H1 (cell line): ENCODE data around the gene UBASH3B. TPM values are rescaled to one million over a fixed set of nuclear protein-coding genes. Genes with fewer than 3 reads are reported as not detected.
A peak's percentile ranks its signal among the peaks of the same experiment; 100 is the strongest.

Source experiments
- CTCF ChIA-PET: fragments of 300-600 bp; sonication (Branson Sonifier 250); formaldehyde crosslinking; loops from one replicate; lab custom pipeline; 2021; ENCODE audit not compliant: partially characterized antibody; lab: Charles Lee
- POLR2A ChIA-PET: fragments of 300-600 bp; sonication (Branson Sonifier 250); formaldehyde crosslinking; loops from one replicate; lab custom pipeline; 2021; ENCODE audit warnings: inconsistent platforms; ENCODE audit not compliant: partially characterized antibody; lab: Charles Lee
- DNase-seq, 2 experiments: peaks; one replicate each; pipeline versions ENCODE4 v3.0.0 to v3.0.0-alpha.2; 2010 to 2022; ENCODE audit warnings: low spot score in 2 of 2, low read depth in 1 of 2, mixed read lengths in 1 of 2
- FAIRE-seq: peaks from 2 replicates; lab custom pipeline; 2011; peaks lifted over from hg19 to GRCh38; lab: Jason Lieb, UNC
- H2AFZ ChIP-seq: 2 replicates; pipeline ENCODE4 v1.8.1; 2012; ENCODE audit warnings: low read length, inconsistent platforms
- H2AK5ac ChIP-seq: 2 replicates; pipeline ENCODE4 v1.6.1; 2013; ENCODE audit warnings: low read depth, low read length
- H2BK120ac ChIP-seq: replicated peaks from 2 replicates; pipeline ENCODE3; 2013; ENCODE audit warnings: low read depth, low read length, inconsistent platforms
- H2BK12ac ChIP-seq: 2 replicates; pipeline ENCODE4 v1.6.1; 2013; ENCODE audit warnings: low read depth, low read length
- H2BK15ac ChIP-seq: 2 replicates; pipeline ENCODE4 v1.6.1; 2013; ENCODE audit warnings: low read length
- H2BK20ac ChIP-seq: 2 replicates; pipeline ENCODE4 v1.6.1; 2013; ENCODE audit warnings: low read length
- H2BK5ac ChIP-seq: 2 replicates; pipeline ENCODE4 v1.6.1; 2013; ENCODE audit warnings: low read depth, low read length
- H3K14ac ChIP-seq: 2 replicates; pipeline ENCODE4 v1.6.1; 2013; ENCODE audit warnings: inconsistent platforms; ENCODE audit not compliant: insufficient read length
- H3K18ac ChIP-seq: 2 replicates; pipeline ENCODE4 v1.6.1; 2013; ENCODE audit warnings: low read length; ENCODE audit errors: extremely low read depth
- H3K23ac ChIP-seq: 2 replicates; pipeline ENCODE4 v1.6.1; 2013; ENCODE audit warnings: inconsistent platforms; ENCODE audit not compliant: insufficient read length
- H3K23me2 ChIP-seq: 2 replicates; pipeline ENCODE4 v1.6.1; 2013; ENCODE audit warnings: low read depth, low read length
- H3K27ac ChIP-seq: 2 replicates; pipeline ENCODE4 v1.6.1; 2011; ENCODE audit warnings: low read depth, low read length, inconsistent platforms
- H3K27me3 ChIP-seq, 4 experiments: replicated peaks in 1 of 4; 1 replicate in 1 of 4; 2 replicates in 3 of 4; pipeline versions ENCODE4 v1.6.1 to v1.8.1; 2011 to 2013; ENCODE audit warnings: low read length in 3 of 4, mild to moderate bottlenecking in 3 of 4, inconsistent platforms in 2 of 4, mixed read lengths in 2 of 4, moderate library complexity in 1 of 4; ENCODE audit not compliant: control insufficient read depth in 3 of 4, insufficient read depth in 3 of 4; ENCODE audit errors: extremely low read depth in 1 of 4
- H3K36me3 ChIP-seq, 4 experiments: 2 replicates each; pipeline versions ENCODE4 v1.6.1 to v1.8.1; 2011 to 2013; ENCODE audit warnings: mild to moderate bottlenecking in 4 of 4, low read length in 3 of 4, moderate library complexity in 2 of 4, control low read depth in 1 of 4, inconsistent platforms in 1 of 4; ENCODE audit not compliant: insufficient read depth in 4 of 4, control insufficient read depth in 2 of 4
- H3K4ac ChIP-seq: replicated peaks from 2 replicates; pipeline ENCODE3; 2013; ENCODE audit warnings: low read length, low read depth, mixed read lengths, inconsistent platforms; ENCODE audit not compliant: insufficient read length
- H3K4me1 ChIP-seq, 4 experiments: replicated peaks in 1 of 4; 1 replicate in 1 of 4; 2 replicates in 3 of 4; pipeline versions ENCODE4 v1.6.1 to v1.8.1; 2011 to 2013; ENCODE audit warnings: low read length in 3 of 4, inconsistent platforms in 2 of 4, mixed read lengths in 1 of 4; ENCODE audit not compliant: insufficient read depth in 4 of 4, control insufficient read depth in 3 of 4
- H3K4me2 ChIP-seq, 2 experiments: 2 replicates each; pipeline versions ENCODE4 v1.6.1 to v1.8.1; 2011 to 2013; ENCODE audit warnings: low read depth in 2 of 2, low read length in 2 of 2, control low read depth in 1 of 2, inconsistent platforms in 1 of 2, mild to moderate bottlenecking in 1 of 2; ENCODE audit not compliant: insufficient read depth in 1 of 2
- H3K4me3 ChIP-seq, 4 experiments: fragments of 200-600, 300-600 bp in 1 of 4; sonication (generic), shearing (Covaris generic), sonication (Bioruptor Twin) in 1 of 4; 2 replicates each; pipeline versions ENCODE4 v1.5.1 to v1.8.1; 2011 to 2016; ENCODE audit warnings: low read length in 4 of 4, low read depth in 3 of 4, control low read depth in 2 of 4, inconsistent platforms in 2 of 4, mild to moderate bottlenecking in 2 of 4, mixed read lengths in 1 of 4, moderate library complexity in 1 of 4; ENCODE audit not compliant: insufficient read depth in 2 of 4; ENCODE audit errors: extremely low read depth in 1 of 4
- H3K56ac ChIP-seq: replicated peaks from 2 replicates; pipeline ENCODE3; 2013; ENCODE audit warnings: low read depth, mild to moderate bottlenecking, mixed read lengths, low read length, inconsistent platforms; ENCODE audit not compliant: insufficient read length
- H3K79me1 ChIP-seq: 2 replicates; pipeline ENCODE4 v1.6.1; 2013; ENCODE audit warnings: low read depth, low read length, control low read depth
- H3K79me2 ChIP-seq, 2 experiments: 2 replicates each; pipeline versions ENCODE4 v1.6.1 to v1.8.1; 2012 to 2013; ENCODE audit warnings: low read length in 2 of 2, mild to moderate bottlenecking in 2 of 2, inconsistent platforms in 1 of 2; ENCODE audit not compliant: insufficient read depth in 2 of 2, control insufficient read depth in 1 of 2
- H3K9ac ChIP-seq, 4 experiments: replicated peaks in 1 of 4; 1 replicate in 1 of 4; 2 replicates in 3 of 4; pipeline versions ENCODE4 v1.6.1 to v1.8.1; 2011 to 2013; ENCODE audit warnings: low read depth in 3 of 4, low read length in 3 of 4, control low read depth in 2 of 4, mild to moderate bottlenecking in 2 of 4, moderate library complexity in 2 of 4, inconsistent platforms in 1 of 4; ENCODE audit errors: extremely low read depth in 1 of 4
- H3K9me3 ChIP-seq, 2 experiments: 2 replicates each; pipeline versions ENCODE4 v1.6.1 to v1.8.1; 2012 to 2013; ENCODE audit warnings: mild to moderate bottlenecking in 2 of 2, moderate library complexity in 2 of 2, control low read depth in 1 of 2, inconsistent platforms in 1 of 2, low read depth in 1 of 2, low read length in 1 of 2, mixed read lengths in 1 of 2; ENCODE audit not compliant: insufficient read depth in 2 of 2
- H4K20me1 ChIP-seq, 2 experiments: replicated peaks in 1 of 2; 2 replicates each; pipeline versions ENCODE3 to v1.8.1; 2011 to 2013; ENCODE audit warnings: inconsistent platforms in 2 of 2, low read length in 2 of 2, mild to moderate bottlenecking in 1 of 2; ENCODE audit not compliant: insufficient read depth in 2 of 2, control insufficient read depth in 1 of 2
- H4K5ac ChIP-seq: 2 replicates; pipeline ENCODE4 v1.6.1; 2013; ENCODE audit warnings: low read length, low read depth, mixed read lengths, inconsistent platforms; ENCODE audit not compliant: insufficient read length
- H4K8ac ChIP-seq: 2 replicates; pipeline ENCODE4 v1.8.0; 2013; ENCODE audit warnings: mild to moderate bottlenecking, moderate library complexity, low read length, inconsistent platforms; ENCODE audit not compliant: insufficient read depth; ENCODE audit errors: extremely low read depth
- H4K91ac ChIP-seq: replicated peaks from 2 replicates; pipeline ENCODE3; 2013; ENCODE audit warnings: low read length, mixed read lengths, inconsistent platforms; ENCODE audit not compliant: insufficient read length
- BCL11A ChIP-seq, 2 experiments: IDR thresholded peaks; one replicate each; pipeline ENCODE4 v1.6.1; 2011; ENCODE audit warnings: low read depth in 2 of 2, low read length in 2 of 2, mild to moderate bottlenecking in 2 of 2
- KDM5A ChIP-seq: fragments of 200-600 bp; IDR thresholded peaks from 2 replicates; pipeline ENCODE4 v1.7.1; 2012; ENCODE audit warnings: mild to moderate bottlenecking, low read length, inconsistent platforms, mixed read lengths
- RAD21 ChIP-seq, 2 experiments: IDR thresholded peaks in 1 of 2; conservative IDR thresholded peaks in 1 of 2; 2 replicates each; pipeline ENCODE4 v1.6.1; 2011; ENCODE audit warnings: low read depth in 2 of 2, low read length in 2 of 2, improper control_type of control experiment in 1 of 2, inconsistent platforms in 1 of 2, mild to moderate bottlenecking in 1 of 2, moderate library complexity in 1 of 2
- SP4 ChIP-seq: IDR thresholded peaks from 2 replicates; pipeline ENCODE4 v1.6.1; 2012; ENCODE audit warnings: low read length, inconsistent platforms
- WGBS, 2 experiments: shearing (Covaris generic) in 1 of 2; methylation state at CpG; one replicate each; pipeline versions ENCODE4 v1.1.6 to v1.1.7; 2013 to 2015; ENCODE audit warnings: low lambda C conversion rate in 2 of 2, mixed read lengths in 2 of 2, inconsistent platforms in 1 of 2, low coverage in 1 of 2, missing lambda C conversion rate in 1 of 2; ENCODE audit not compliant: insufficient replicate concordance in 2 of 2, insufficient coverage in 1 of 2, insufficient read length in 1 of 2; ENCODE audit errors: extremely low coverage in 1 of 2, missing lambda C conversion rate in 1 of 2; 5-methylcytosine and 5-hydroxymethylcytosine counted together
- polyA plus RNA-seq, 7 experiments: library from polyadenylated mRNA; depleted of rRNA in 3 of 7; stranded (reverse) in 5 of 7; unstranded in 2 of 7; fragments of >200 nt in 5 of 7; fragments of 200-250 nt in 2 of 7; gene quantifications; 1 replicate in 5 of 7; 2 replicates in 1 of 7; 4 replicates in 1 of 7; pipeline versions ENCODE4 v1.2.1 to v1.2.3, GENCODE V29; 2011 to 2013; ENCODE audit warnings: missing spikeins in 2 of 7, mixed read lengths in 2 of 7
- total RNA-seq: library from RNA; stranded (reverse); fragmentation: NEBNext Ultra II Directional; extraction: Animal tissue kit (Norgen Biotek cat#: 25700); gene quantifications from 2 replicates; pipeline ENCODE4 v1.2.1, GENCODE V29; 2021
- TF ChIP-seq, protein P1 (sequence below): IDR thresholded peaks from 2 replicates; pipeline ENCODE4 v1.6.1; 2012; ENCODE audit warnings: low read length, inconsistent platforms
- TF ChIP-seq, protein P2 (sequence below): IDR thresholded peaks from 2 replicates; pipeline ENCODE4 v1.6.1; 2012; ENCODE audit warnings: inconsistent platforms

UBASH3B gene
- total and polyA plus RNA-seq, 2 of the 8 experiments (the other 6 are each of a cell fraction or from before 2014, with no cell fraction given) = 7.5 to 9.5 TPM

DNA sequence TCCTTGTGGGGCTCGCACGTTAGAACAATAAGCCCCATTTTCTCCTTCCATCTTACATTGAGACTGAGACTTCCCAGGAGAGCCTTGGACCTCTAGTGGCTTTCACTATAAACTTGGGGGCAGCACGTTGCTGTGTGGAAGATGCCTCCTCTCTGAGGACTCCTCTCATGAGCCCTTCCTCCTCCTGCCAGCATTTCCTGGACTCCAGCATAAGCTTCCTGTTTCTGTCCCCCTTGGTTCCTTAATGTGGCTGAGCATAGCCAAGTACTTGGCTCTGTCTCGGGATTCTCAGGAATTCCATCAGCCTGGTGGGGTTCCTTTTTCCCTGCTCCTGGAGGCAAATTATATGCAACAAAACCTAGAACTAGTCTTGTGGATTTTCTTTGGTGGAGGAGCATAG, 38.8 kb upstream of the UBASH3B start:
- 77% methylated on average over 4 of the region's 4 CpGs; no CpG with 5 or more reads in 1 of the 2 experiments for WGBS, 2 experiments
- no peaks in the 10 kb centered on the region for H3K27me3 ChIP-seq
- H3K4ac ChIP-seq = no peak overlapping the region
- no peak overlapping the region for H2AK5ac ChIP-seq
- no peaks in the 10 kb centered on the region for H3K23me2 ChIP-seq
- no peaks in the 10 kb centered on the region for H3K79me2 ChIP-seq
- H3K36me3 ChIP-seq = no peaks in the 10 kb centered on the region
- no peak overlapping the region for H3K9ac ChIP-seq
- DNase-seq (no peak), FAIRE-seq (peak; percentile 7)
- H3K27ac ChIP-seq = no peak overlapping the region
- peak overlapping the region; percentile 92; the same call in 1 of the 2 replicates for H2AFZ ChIP-seq
- no peak overlapping the region for H2BK20ac ChIP-seq
- no peak overlapping the region for H2BK15ac ChIP-seq
- H3K4me3 ChIP-seq = no peak overlapping the region
- H4K91ac ChIP-seq = no peak overlapping the region
- no peaks in the 10 kb centered on the region for H3K79me1 ChIP-seq
- ChIA-PET POLR2A (no interaction called here), CTCF (interaction anchor here (1.4 kb wide), 1 partner anchor 12 kb away, joined by 5 read pairs; no protein-coding TSS in a partner anchor)
- H3K56ac ChIP-seq = no peak overlapping the region
- no peak overlapping the region for H2BK120ac ChIP-seq
- H4K20me1 ChIP-seq = no peaks in the 10 kb centered on the region
- no peak overlapping the region for H2BK12ac ChIP-seq
- H4K8ac ChIP-seq = peak overlapping the region; percentile 14; the same call in 1 of the 2 replicates
- H3K4me1 ChIP-seq = no peaks in the 10 kb centered on the region
- H4K5ac ChIP-seq = no peak overlapping the region
- H3K14ac ChIP-seq = no peak overlapping the region
- no peak overlapping the region for H2BK5ac ChIP-seq
- no peak overlapping the region for H3K4me2 ChIP-seq
- H3K18ac ChIP-seq = no peak overlapping the region
- H3K23ac ChIP-seq = no peak overlapping the region
- peaks cover 6 to 7% of the 10 kb centered on the region in 2 experiments; a peak in 2 of 4 replicates for H3K9me3 ChIP-seq
- no peak for TF ChIP-seq RAD21 (IDR thresholded peaks at IDR 0.05 in 1 of 2, conservative IDR thresholded peaks at IDR 0.05 in 1 of 2; ENCODE audit: low read depth in 2 of 2, low read length in 2 of 2)
- TF ChIP-seq, protein P1, sequence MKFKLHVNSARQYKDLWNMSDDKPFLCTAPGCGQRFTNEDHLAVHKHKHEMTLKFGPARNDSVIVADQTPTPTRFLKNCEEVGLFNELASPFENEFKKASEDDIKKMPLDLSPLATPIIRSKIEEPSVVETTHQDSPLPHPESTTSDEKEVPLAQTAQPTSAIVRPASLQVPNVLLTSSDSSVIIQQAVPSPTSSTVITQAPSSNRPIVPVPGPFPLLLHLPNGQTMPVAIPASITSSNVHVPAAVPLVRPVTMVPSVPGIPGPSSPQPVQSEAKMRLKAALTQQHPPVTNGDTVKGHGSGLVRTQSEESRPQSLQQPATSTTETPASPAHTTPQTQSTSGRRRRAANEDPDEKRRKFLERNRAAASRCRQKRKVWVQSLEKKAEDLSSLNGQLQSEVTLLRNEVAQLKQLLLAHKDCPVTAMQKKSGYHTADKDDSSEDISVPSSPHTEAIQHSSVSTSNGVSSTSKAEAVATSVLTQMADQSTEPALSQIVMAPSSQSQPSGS = no peak
- TF ChIP-seq, protein P2, sequence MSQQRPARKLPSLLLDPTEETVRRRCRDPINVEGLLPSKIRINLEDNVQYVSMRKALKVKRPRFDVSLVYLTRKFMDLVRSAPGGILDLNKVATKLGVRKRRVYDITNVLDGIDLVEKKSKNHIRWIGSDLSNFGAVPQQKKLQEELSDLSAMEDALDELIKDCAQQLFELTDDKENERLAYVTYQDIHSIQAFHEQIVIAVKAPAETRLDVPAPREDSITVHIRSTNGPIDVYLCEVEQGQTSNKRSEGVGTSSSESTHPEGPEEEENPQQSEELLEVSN = no peak
- TF ChIP-seq SP4 = no peak
- TF ChIP-seq KDM5A = no peak
- no peak for TF ChIP-seq BCL11A (IDR thresholded peaks at IDR 0.05; ENCODE audit: low read depth in 2 of 2, low read length in 2 of 2)
